Measurements from ENCODE around the gene APBA2. TPM values are rescaled to one million over a fixed set of nuclear protein-coding genes. Genes with fewer than 3 reads are reported as not detected.

APBA2 gene
- total and polyA plus RNA-seq, 10 of the 15 experiments (the other 5 are each of a cell fraction or from before 2014, with no cell fraction given), result 0.06 to 0.26 (median 0.07) TPM; not detected in 7

GRCh38 chr15:28878209-28878608, 7.6 kb upstream of the APBA2 start:
- FAIRE-seq, result no peak
- ChIA-PET POLR2A (no interaction called here), CTCF (no interaction called here)

More at GRCh38 chr15:28878209-28878608, 7.6 kb upstream of the APBA2 start:
- no peak overlapping the region for H3K27ac ChIP-seq (ENCODE audit: control insufficient read depth, insufficient read depth)
- in situ Hi-C loops (cut with MboI), result no loop called here
- H3K4me2 ChIP-seq (ENCODE audit: control insufficient read depth, insufficient read depth), result no peak overlapping the region
- no peaks in the 10 kb centered on the region for H3K9me3 ChIP-seq (replicated peaks; ENCODE audit: control insufficient read depth, insufficient read depth, low read length)
- WGBS (ENCODE audit: insufficient coverage, insufficient replicate concordance, low lambda C conversion rate, missing lambda C conversion rate), result 45% methylated on average over 15 of the region's 15 CpGs
- RAD21 ChIA-PET (ENCODE audit: unreplicated experiment), result no interaction called here
- no peak for TF ChIP-seq NFXL1 (IDR thresholded peaks at IDR 0.05; ENCODE audit: borderline replicate concordance)
- no peak for TF ChIP-seq SPI1 (IDR thresholded peaks at IDR 0.05; ENCODE audit: borderline replicate concordance, insufficient read depth, low read depth, low read length)
- no peak for TF ChIP-seq IRF3 (IDR thresholded peaks at IDR 0.05)
- no peak for TF ChIP-seq HCFC1 (IDR thresholded peaks at IDR 0.05; ENCODE audit: low read length)
- TF ChIP-seq BCLAF1 (IDR thresholded peaks at IDR 0.05), result no peak
- TF ChIP-seq MAX (IDR thresholded peaks at IDR 0.05; ENCODE audit: low read depth, low read length), result no peak
- no peak for TF ChIP-seq MEF2B (IDR thresholded peaks at IDR 0.05; ENCODE audit: partially characterized antibody, poor library complexity, severe bottlenecking)
- TF ChIP-seq MTA3 (IDR thresholded peaks at IDR 0.05; ENCODE audit: borderline replicate concordance, low read length), result no peak
- TF ChIP-seq CBFB (IDR thresholded peaks at IDR 0.05; ENCODE audit: low read depth), result no peak
- no peak for TF ChIP-seq PAX5 (IDR thresholded peaks at IDR 0.05; ENCODE audit: borderline replicate concordance, low read depth, low read length)
- no peak for TF ChIP-seq CHD1 (IDR thresholded peaks at IDR 0.05; ENCODE audit: low read depth, low read length)
- no peak for TF ChIP-seq E2F8 (IDR thresholded peaks at IDR 0.05; ENCODE audit: low read depth, partially characterized antibody)
- no peak for TF ChIP-seq BACH1 (IDR thresholded peaks at IDR 0.05; ENCODE audit: borderline replicate concordance)
- no peak for TF ChIP-seq BRCA1 (IDR thresholded peaks at IDR 0.05; ENCODE audit: low read depth, low read length)
- TF ChIP-seq E2F4 (IDR thresholded peaks at IDR 0.05; ENCODE audit: low read depth, low read length), result no peak
- H4K20me1 ChIP-seq (ENCODE audit: control insufficient read depth, insufficient read depth), result no peaks in the 10 kb centered on the region
- SMC1A ChIA-PET (ENCODE audit: uncharacterized antibody, unreplicated experiment), result no interaction called here
- ATAC-seq, result no peak
- intact Hi-C loops (cut with micrococcal nuclease; ENCODE audit: unreplicated experiment), result no loop called here
- no peaks in the 10 kb centered on the region for H3K79me2 ChIP-seq (ENCODE audit: control insufficient read depth, insufficient read depth, low read length)
- H3K4me1 ChIP-seq (ENCODE audit: control insufficient read depth, insufficient read depth, low read length), result no peaks in the 10 kb centered on the region
- BruUV-seq (replicated peaks), result no TSS peak
- no peak overlapping the region for H3K9ac ChIP-seq (ENCODE audit: control insufficient read depth, insufficient read depth, low read length)
- no peak overlapping the region for H3K4me3 ChIP-seq
- no peaks in the 10 kb centered on the region for H3K36me3 ChIP-seq (ENCODE audit: control insufficient read depth in 2 of 2, insufficient read depth in 2 of 2, low read length in 1 of 2)
- no peak for DNase-seq (ENCODE audit: low read depth, low spot score)
- H2AFZ ChIP-seq (ENCODE audit: control insufficient read depth, low read depth, low read length), result no peak overlapping the region
- H3K27me3 ChIP-seq (replicated peaks in 1 of 2; ENCODE audit: control insufficient read depth in 2 of 2, insufficient read depth in 2 of 2, low read length in 1 of 2), result no peaks in the 10 kb centered on the region; a peak in 2 of 4 replicates
